Fibroblast of lung (primary cell): ENCODE measurements around the gene CHMP6.

Experiments
- CTCF ChIP-seq, 2 donors: IDR thresholded peaks in 1 of 2; conservative IDR thresholded peaks in 1 of 2; 1 replicate in 1 of 2; 2 replicates in 1 of 2; pipeline ENCODE4 v1.5.1; 2011 to 2012; ENCODE audit warnings: low read length in 2 of 2, control low read depth in 1 of 2, inconsistent platforms in 1 of 2, low read depth in 1 of 2, mild to moderate bottlenecking in 1 of 2
- EZH2 ChIP-seq: IDR thresholded peaks from 2 replicates; pipeline ENCODE4 v1.5.1; 2012; ENCODE audit warnings: low read length, control low read depth, mild to moderate bottlenecking; ENCODE audit errors: missing control alignments

GRCh38 chr17:80962356-80963329 lies 29.0 kb upstream of the CHMP6 start:
- TF ChIP-seq CTCF (conservative IDR thresholded peaks at IDR 0.05 in 1 of 2, IDR thresholded peaks at IDR 0.05 in 1 of 2; ENCODE audit: low read depth in 1 of 2, low read length in 2 of 2) (no peak), EZH2 (no peak)
